ENCODE data around the gene PRKAA1. TPM values are rescaled to one million over a fixed set of nuclear protein-coding genes. Genes with fewer than 3 reads are reported as not detected.

Gene PRKAA1
- total RNA-seq, 2 experiments from 2014 or later: 102 to 105 TPM

DNA sequence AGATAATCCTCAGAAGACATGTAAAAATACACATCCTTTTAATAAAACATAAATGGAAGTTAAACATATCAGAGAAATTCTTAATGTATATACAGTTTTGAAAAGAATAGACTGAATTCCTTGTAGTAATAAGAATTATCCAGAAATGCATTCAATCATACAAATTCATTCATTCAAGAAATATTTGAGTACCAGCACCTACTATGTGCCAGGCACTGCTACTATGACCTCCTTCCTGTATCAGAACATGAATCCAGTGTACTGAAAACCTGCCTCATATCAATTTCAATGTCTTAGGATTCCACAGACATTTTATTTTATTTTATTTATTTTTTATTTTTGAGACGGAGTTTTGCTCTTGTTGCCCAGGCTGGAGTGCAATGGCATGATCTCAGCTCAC, 13.3 kb downstream of the PRKAA1 start:
- Histone ChIP-seq H3K4me1 (ENCODE audit: insufficient read depth, low read length) (peaks cover 27% of the 10 kb centered on the region), H3K27me3 (ENCODE audit: control insufficient read depth in 1 of 2, insufficient read depth in 2 of 2, low read length in 2 of 2) (no peaks in the 10 kb centered on the region), H3K36me3 (ENCODE audit: insufficient read depth, low read length) (peaks cover 15% of the 10 kb centered on the region), H3K4me3 (ENCODE audit: low read length) (no peak overlapping the region), H3K27ac (ENCODE audit: low read depth in 1 of 2, low read length in 2 of 2) (no peak overlapping the region), H3K9me3 (ENCODE audit: control insufficient read depth in 1 of 2, insufficient read depth in 1 of 2, low read length in 2 of 2) (peaks cover 0 to 5% of the 10 kb centered on the region in 2 experiments)
- CTCF ChIA-PET: no interaction called here
- intact Hi-C loops (cut with DNase I, micrococcal nuclease): no loop called here
- Mint-ChIP-seq H3K27me3 (no peaks in the 10 kb centered on the region), H3K4me3 (no peak overlapping the region), H3K27ac (no peak overlapping the region), H3K36me3 (ENCODE audit: low read depth) (peaks cover 37% of the 10 kb centered on the region), H3K9me3 (peaks cover 3% of the 10 kb centered on the region), H3K4me1 (ENCODE audit: low read depth) (peaks cover 85% of the 10 kb centered on the region)
- ATAC-seq (ENCODE audit: poor library complexity) (no peak), DNase-seq (no peak)
- TF ChIP-seq, protein P1, sequence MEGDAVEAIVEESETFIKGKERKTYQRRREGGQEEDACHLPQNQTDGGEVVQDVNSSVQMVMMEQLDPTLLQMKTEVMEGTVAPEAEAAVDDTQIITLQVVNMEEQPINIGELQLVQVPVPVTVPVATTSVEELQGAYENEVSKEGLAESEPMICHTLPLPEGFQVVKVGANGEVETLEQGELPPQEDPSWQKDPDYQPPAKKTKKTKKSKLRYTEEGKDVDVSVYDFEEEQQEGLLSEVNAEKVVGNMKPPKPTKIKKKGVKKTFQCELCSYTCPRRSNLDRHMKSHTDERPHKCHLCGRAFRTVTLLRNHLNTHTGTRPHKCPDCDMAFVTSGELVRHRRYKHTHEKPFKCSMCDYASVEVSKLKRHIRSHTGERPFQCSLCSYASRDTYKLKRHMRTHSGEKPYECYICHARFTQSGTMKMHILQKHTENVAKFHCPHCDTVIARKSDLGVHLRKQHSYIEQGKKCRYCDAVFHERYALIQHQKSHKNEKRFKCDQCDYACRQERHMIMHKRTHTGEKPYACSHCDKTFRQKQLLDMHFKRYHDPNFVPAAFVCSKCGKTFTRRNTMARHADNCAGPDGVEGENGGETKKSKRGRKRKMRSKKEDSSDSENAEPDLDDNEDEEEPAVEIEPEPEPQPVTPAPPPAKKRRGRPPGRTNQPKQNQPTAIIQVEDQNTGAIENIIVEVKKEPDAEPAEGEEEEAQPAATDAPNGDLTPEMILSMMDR (IDR thresholded peaks at IDR 0.05): no peak
- POLR2A ChIA-PET: interaction anchor here (1.0 kb wide), 1 partner anchor 14 kb away, joined by 3 read pairs; the partner anchor contains the start of gene PRKAA1

DNA sequence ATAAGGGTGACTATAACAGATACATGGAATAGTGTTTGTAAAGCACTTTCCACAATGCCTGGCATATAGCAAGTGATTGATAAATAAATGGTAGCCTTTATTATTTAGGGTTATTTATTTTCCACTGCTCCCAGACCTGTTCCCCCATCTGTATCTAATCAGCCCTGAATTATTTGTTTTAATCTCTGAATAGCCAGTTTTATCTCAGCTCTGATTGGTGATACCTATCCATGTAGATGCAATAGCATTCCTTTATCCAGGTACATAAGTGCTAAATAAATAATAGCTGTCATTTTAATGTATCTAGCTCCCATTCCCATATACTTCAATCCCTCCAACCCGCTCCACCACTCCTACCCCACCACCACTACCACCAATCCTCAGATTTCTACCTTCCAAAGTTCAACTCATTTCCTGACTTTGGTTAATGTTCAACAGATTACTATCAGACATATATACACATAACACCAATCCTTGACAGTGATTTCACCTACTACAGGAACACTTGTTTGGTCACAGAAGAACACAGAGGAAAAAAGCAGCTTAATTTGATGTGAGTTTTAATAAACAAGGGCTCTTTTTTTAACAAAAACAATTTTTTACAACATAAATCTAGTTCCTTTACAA, 14.0 kb downstream of the PRKAA1 start:
- TF ChIP-seq, protein P1 (IDR thresholded peaks at IDR 0.05): no peak
- Histone ChIP-seq H3K27ac (ENCODE audit: low read depth in 1 of 2, low read length in 2 of 2) (no peak overlapping the region), H3K4me3 (ENCODE audit: low read length) (no peak overlapping the region), H3K9me3 (ENCODE audit: control insufficient read depth in 1 of 2, insufficient read depth in 1 of 2, low read length in 2 of 2) (peaks cover 0 to 5% of the 10 kb centered on the region in 2 experiments), H3K36me3 (ENCODE audit: insufficient read depth, low read length) (peaks cover 14% of the 10 kb centered on the region), H3K27me3 (ENCODE audit: control insufficient read depth in 1 of 2, insufficient read depth in 2 of 2, low read length in 2 of 2) (no peaks in the 10 kb centered on the region), H3K4me1 (ENCODE audit: insufficient read depth, low read length) (peaks cover 27% of the 10 kb centered on the region)
- Mint-ChIP-seq H3K4me3 (no peak overlapping the region), H3K36me3 (ENCODE audit: low read depth) (peaks cover 39% of the 10 kb centered on the region), H3K27ac (no peak overlapping the region), H3K27me3 (no peaks in the 10 kb centered on the region), H3K9me3 (peaks cover 3% of the 10 kb centered on the region), H3K4me1 (ENCODE audit: low read depth) (peaks cover 85% of the 10 kb centered on the region)
- no peak for ATAC-seq (ENCODE audit: poor library complexity)
- ChIA-PET CTCF (no interaction called here), POLR2A (interaction anchor here (1.0 kb wide), 1 partner anchor 14 kb away, joined by 3 read pairs; the partner anchor contains the start of gene PRKAA1)
- no peak for DNase-seq
- intact Hi-C loops (cut with DNase I, micrococcal nuclease): no loop called here

DNA sequence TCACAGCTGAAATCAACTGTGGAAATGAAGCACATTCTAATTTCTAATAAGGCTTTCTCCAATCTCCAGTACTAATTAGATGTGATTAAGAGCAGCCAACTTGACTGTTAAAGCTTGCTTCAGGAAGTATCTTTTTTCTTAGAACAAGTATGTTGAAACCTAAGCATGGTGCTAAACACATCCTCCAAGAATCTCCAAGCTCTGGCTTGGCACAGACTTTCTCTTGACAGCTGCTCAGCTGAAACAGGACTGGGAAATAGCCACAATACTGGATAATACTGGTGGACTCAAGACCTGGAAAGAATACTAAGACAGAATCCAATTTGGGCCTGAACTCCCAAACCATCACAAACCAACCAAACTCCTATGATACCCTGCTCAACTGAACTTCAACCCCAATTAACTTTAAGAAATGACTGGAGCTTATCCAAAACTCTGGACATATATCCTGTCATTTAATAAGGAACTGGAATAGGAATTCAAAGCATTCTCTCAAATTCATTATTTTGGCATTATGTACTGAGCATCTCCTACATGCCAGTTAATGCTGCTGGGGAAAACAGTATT, 16.2 kb downstream of the PRKAA1 start:
- Mint-ChIP-seq H3K9me3 (no peaks in the 10 kb centered on the region), H3K27ac (no peak overlapping the region), H3K27me3 (no peaks in the 10 kb centered on the region), H3K36me3 (ENCODE audit: low read depth) (peaks cover 25% of the 10 kb centered on the region), H3K4me1 (ENCODE audit: low read depth) (peaks cover 71% of the 10 kb centered on the region), H3K4me3 (no peak overlapping the region)
- POLR2A ChIA-PET: no interaction called here
- Histone ChIP-seq H3K4me3 (ENCODE audit: low read length) (no peak overlapping the region), H3K27me3 (ENCODE audit: control insufficient read depth in 1 of 2, insufficient read depth in 2 of 2, low read length in 2 of 2) (no peaks in the 10 kb centered on the region), H3K9me3 (ENCODE audit: control insufficient read depth in 1 of 2, insufficient read depth in 1 of 2, low read length in 2 of 2) (no peaks in the 10 kb centered on the region), H3K27ac (ENCODE audit: low read depth in 1 of 2, low read length in 2 of 2) (no peak overlapping the region), H3K4me1 (ENCODE audit: insufficient read depth, low read length) (peaks cover 22% of the 10 kb centered on the region), H3K36me3 (ENCODE audit: insufficient read depth, low read length) (peaks cover 21% of the 10 kb centered on the region)
- no peak for DNase-seq
- intact Hi-C loops (cut with DNase I, micrococcal nuclease): no loop called here
- CTCF ChIA-PET: no interaction called here
- TF ChIP-seq, protein P1 (IDR thresholded peaks at IDR 0.05): no peak
- ATAC-seq (ENCODE audit: poor library complexity): no peak
